HG03565 (cell line): ENCODE results near the gene EHD2.
"Not testable (repeated sequence)": the region's sequence is repeated elsewhere in the genome, so short reads cannot be mapped to it uniquely, and the experiment has no call there.

ENCODE experiments used
- ATAC-seq: cut with Tn5 transposase; IDR thresholded peaks from one replicate; pipeline ENCODE4 v1.9.1; 2021; ENCODE audit warnings: mild to moderate bottlenecking, moderate library complexity; ENCODE audit not compliant: unreplicated experiment

The EHD2 gene

DNA sequence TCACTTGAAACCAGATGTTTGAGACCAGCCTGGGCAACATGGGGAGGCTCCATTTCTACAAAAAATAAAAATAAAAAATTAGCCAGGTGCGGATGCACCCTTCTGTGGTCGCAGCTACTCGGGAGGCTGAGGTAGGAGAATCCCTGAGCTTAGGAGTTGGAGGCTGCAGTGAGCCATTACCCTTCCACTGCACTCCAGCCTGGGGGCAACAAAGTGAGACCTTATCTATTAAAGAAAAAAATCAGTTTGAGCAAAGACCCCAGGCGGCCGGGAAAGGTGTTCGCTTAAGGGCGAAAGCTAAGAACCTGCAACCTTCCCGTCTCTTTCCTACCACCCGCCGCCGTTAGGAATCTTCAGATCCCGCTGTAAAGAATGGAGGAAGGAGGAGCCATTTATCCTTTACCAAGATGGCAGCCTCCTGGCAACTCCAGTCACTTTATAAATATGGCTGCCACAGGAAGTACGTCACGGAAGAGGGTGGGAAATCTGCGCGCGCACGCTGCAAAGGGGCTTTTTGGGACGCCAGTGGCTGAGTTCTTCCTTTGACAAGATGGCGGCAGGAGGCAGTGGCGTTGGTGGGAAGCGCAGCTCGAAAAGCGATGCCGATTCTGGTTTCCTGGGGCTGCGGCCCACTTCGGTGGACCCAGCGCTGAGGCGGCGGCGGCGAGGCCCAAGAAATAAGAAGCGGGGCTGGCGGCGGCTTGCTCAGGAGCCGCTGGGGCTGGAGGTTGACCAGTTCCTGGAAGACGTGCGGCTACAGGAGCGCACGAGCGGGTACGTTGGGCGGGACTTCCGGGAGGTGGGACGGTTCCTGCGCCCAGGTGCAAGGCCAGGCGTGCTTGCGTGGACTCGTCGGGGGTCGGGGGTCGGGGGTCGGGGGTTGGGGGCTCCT is 32.0 kb downstream of the EHD2 start, which contains the start of gene NOP53:
TSS of gene NOP53 (plus strand) at position 537 of the 892 bp plus-strand sequence. CDS start at position 551, 14 bp downstream.
- ATAC-seq: peak; percentile 55

DNA sequence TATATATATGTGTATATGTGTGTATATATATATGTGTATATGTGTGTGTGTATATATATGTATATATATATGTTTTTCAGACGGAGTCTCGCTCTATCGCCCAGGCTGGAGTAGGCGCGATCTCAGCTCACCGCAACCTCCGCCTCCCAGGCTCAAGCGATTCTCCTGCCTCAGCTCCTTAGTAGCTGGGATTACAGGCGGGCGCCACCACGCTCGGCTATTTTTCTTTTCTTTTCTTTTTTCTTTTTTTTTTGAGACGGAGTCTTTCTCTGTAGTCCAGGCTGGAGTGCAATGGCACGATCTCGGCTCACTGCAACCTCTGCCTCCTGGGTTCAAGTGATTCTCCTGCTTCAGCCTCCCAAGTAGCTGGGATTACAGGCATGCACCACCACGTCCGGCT is 32.9 kb downstream of the EHD2 start:
- ATAC-seq: not testable (repeated sequence)

DNA sequence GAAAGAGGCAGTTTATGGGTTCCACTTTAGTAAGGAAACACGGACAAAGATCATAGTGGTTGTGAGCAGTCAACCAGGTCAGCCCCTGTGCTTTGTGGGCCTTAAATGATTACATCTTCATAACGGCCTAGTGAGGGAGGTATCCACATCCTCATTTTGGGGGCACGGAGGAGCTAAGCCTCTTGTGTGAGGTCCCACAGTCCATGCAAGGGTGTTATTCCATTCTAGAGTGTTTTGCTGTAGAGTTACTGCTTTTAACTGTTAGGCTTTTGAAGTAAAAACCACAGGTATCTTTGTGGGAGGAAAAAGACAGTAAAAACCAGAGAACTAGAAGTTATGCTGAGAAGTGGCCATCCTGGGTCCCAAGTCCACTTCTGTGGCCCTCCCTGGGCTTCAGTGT is 36.1 kb downstream of the EHD2 start:
- ATAC-seq: no peak

DNA sequence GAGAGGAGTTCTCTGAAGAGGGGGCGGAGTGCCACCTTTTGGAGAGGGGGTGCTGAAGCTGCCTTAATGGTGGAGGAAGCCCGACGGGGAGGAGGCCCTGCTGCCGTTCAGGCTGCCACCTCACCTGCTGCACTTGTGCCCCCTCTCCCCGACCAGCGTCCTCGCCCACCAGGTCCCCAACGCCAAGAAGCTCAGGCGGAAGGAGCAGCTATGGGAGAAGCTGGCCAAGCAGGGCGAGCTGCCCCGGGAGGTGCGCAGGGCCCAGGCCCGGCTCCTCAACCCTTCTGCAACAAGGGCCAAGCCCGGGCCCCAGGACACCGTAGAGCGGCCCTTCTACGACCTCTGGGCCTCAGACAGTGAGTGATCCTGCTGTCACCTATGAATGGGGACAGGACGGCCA is 37.5 kb downstream of the EHD2 start:
- ATAC-seq: no peak

DNA sequence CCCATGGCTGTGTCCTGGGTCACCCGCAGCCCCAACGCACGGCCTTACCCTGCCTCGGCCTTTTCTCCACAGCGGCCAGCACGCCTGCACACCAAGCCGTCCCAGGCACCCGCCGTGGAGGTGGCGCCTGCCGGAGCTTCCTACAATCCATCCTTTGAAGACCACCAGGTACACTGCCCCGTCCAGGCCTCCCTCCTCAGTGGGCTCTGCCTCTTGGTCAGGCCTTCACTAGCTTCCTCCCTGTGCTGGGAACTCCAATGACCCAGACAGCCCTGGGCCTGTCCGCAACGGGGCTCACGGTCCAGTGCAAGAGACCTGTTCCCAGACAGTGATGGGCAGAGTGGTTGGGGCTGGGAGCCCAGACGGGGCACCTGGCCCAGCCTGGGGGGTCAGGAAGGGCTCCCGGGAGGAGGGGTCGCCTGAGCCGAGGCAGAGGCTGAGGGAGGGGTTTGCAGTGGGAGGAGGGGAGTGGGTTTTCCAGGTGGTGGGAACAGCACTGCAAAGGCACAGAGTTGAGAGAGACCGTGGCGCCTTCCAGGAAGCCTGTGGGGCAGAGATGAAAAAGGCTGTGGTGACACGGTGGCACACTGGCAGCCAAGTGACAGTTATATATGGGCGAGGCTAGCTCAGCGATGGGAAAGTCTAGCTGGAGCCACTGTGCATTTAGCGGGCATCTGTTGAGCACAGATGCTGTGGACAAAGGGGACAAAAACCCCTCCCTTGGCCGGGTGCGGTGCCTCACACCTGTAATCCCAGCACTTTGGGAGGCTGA is 39.4 kb downstream of the EHD2 start:
- ATAC-seq: no peak

DNA sequence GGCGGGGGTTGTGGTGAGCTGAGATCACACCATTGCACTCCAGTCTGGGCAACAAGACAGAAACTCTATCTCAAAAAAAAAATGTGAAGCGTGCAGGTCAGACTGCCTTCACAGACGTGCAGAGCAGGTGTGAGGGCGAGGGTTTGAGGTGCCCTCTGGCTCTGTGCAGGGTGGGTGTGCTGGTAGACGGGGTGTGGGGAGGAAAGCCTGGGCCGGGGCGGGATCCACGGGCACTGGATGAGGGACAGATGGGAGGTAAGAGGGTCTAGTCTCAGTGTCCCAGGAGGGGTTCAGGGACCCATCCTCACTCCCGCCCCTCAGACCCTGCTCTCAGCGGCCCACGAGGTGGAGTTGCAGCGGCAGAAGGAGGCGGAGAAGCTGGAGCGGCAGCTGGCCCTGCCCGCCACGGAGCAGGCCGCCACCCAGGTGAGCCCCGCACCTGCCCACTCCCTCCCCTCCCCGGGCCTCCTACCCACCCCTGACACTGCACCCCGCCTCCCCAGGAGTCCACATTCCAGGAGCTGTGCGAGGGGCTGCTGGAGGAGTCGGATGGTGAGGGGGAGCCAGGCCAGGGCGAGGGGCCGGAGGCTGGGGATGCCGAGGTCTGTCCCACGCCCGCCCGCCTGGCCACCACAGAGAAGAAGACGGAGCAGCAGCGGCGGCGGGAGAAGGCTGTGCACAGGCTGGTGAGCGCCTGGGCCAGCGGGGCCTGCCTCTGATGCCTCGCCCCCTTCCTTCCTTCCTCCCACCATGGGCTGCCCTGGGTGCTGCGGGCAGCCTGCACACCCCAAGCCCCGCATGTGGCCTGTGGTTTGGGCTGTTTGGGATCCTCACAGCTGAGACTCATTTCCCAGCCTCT is 41.2 kb downstream of the EHD2 start:
- ATAC-seq: no peak

DNA sequence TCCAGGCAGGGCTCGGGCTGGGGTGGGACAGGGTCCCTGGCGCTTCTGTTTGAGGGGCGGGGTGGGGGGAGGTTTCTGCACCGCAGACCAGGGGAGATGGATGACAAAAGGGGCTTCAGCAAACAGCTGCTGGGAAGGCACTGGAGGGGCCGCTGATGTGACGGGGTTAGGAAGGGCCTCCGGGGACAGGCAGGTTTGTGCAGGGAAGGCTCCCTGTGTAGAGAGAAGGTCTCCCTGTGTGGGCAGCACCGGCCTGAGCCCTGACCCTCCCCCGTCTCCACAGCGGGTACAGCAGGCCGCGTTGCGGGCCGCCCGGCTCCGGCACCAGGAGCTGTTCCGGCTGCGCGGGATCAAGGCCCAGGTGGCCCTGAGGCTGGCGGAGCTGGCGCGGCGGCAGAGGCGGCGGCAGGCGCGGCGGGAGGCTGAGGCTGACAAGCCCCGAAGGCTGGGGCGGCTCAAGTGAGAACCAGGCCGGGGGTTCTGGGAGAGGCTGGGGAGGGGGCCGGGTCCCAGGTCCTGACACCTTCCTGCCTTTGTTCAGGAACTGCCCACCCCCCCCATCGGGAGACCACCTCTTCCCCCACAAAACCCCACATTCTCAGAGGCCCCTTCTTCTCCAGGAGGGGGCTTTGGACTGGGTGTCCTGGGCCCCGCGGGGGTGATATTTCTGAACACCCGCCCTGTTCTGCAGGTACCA is 42.0 kb downstream of the EHD2 start:
- no peak for ATAC-seq

DNA sequence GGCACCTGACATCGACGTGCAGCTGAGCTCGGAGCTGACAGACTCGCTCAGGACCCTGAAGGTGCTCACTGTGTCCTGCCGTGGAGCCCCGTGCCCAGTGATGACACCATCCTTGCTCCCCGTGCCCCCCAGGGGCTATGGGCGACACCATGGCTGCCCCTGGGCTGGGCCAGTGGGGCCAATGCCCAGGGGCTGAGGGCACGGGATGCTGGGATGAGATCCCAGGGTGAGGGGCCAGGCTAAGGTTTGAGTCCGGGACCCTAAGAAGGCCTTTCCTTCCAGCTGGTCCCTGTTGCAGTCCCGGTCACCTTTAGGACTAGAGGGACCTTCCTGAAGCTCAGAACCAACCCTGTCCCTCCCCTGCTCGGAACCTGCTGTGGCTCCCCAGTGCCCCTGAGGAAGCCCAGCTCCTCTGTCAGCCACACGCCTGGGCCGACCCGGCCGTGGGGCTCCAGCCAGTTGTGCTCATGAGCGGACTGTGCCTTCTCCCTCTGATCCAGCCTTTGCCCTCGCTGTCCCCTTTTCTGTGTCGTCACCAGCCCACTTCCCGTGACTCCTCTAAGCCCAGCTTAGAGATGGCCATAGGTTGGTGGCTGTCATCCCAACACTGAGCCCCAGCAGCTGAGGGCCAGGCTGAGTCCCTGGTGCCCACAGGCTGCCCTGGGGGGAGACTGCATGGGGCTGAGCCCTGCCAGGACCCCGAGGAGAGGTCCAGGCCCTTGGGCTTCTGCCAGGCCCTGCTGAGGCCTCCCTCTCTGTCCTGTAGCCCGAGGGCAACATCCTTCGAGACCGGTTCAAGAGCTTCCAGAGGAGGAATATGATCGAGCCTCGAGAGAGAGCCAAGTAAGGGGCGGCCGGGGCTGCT is 42.8 kb downstream of the EHD2 start:
- ATAC-seq: no peak

DNA sequence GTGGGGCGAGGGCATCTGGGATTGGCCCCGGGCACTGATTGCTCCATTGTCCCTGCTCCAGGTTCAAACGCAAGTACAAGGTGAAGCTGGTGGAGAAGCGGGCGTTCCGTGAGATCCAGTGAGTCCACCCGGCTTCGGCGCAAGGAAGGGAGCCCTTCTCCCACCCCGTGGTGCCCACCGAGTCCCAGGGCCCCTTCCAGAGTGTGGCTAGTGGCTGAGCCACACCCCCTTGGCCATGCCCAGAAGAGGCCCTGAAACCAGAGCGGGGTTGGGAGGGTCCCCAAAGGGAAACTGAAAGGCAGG is 43.4 kb downstream of the EHD2 start:
- ATAC-seq: no peak

DNA sequence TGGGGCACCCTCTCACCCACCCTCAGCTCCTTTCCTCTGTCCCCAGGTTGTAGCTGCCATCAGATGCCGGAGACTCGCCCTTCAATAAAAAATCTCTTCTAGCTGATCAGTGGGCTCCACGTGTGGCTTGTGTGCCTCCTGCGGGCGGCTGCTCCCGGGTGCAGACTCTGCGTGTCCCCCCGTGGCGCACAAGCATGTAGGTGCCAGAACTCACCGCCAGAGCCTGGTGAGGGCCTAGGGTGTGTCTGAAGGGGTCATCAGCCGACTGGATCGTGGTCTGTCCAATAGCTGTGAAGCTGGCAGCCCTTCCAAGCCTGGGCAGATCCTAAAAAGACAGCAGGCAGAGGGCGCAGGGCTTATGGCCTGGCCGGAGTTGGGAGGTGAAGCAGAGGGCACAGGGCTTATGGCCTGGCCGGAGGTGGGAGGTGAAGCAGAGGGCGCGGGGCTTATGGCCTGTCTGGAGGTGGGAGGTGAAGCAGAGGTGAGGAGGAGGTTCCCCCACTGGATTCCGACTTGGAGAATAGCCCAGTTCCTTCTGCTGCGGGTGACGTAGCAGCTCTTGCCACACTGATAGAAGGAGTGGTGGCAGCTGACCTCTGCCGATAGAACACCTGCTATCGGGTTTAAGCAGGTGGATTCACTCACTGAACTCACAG is 43.9 kb downstream of the EHD2 start:
- no peak for ATAC-seq

DNA sequence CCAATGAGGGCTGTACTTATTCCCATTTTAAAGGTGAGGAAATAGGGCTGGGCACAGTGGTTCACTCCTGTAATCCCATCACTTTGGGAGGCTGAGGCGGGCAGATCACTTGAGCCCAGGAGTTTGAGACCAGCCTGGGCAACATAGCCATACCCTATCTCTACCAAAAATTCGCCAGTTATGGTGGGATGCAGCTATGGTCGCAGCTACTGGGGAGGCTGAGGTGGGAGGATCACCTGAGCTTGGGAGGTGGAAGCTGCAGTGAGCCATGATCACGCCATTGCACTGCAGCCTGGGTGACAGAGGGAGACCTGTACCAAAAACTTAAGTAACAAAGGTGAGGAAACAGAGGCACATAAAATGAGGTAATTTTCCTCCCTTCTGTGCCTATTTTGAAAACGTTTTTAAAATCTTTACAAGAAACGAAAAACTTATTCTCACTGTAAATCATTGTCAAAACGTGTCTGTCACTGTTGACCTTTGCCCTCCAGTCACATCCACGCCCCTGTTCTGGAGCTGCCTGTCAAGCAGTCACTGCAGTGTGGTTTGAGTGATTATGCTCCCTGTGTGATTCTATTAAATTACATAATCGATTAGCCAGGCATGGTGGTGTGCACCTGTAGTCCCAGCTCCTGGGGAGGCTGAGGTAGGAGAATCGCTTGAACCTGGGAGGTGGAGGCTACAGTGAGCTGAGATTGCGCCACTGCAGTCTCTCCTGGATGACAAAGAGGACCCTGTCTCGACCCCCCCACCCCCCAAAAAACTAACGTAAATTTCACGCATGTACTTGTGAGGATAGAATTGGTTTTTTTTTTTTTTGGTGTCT is 44.6 kb downstream of the EHD2 start:
- no peak for ATAC-seq

DNA sequence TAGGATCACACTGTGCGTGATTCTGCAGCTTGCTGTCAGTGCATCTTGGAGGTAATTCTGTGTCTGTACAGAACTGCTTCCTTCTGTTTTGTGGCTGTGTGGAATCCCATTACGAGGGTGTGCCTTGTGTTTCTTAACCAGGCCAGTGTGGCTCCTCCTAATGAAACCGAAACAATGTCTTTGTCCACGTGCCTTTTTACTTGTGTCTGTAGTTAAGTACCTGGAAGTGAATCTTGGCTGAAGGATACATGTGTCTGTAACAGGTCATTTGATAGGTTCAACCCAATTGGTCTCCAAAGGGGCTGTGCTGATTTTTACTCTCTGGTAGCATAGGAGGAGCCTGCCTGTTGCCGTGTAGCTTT is 45.2 kb downstream of the EHD2 start:
- ATAC-seq: no peak

DNA sequence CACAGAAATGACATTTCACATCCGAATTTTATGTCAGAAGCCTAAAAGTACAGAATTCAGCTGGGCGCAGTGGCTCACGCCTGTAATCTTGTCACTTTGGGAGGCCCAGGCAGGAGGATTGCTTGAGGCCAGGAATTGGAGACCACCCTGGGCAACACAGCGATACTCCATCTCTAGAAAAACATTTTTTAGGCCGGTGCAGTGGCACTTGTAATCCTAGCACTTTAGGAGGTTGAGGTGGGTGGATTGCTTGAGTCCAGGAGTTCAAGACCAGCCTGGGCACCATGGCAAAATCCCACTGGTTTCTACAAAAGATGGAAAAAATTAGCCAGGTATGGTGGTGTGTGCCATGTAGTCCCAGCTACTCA is 47.4 kb downstream of the EHD2 start:
- no peak for ATAC-seq

DNA sequence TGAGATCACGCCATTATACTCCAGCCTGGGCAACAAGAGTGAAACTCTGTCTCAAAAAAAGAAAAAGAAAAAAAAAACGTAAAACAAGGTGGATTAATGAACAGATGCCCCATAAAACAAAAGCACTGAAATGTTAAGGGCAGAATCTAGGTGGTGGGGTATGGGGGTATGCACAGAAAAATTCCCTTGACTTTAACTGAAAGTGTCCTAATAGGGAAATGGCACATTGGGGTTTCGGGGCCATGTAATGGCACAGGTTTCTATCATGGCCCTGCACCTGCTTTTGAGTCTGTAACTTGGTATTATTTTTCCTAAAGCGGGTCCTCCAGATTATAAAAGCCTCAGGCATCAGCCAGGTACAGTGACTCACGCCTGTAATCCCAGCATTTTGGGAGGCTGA is 48.3 kb downstream of the EHD2 start:
- no peak for ATAC-seq

DNA sequence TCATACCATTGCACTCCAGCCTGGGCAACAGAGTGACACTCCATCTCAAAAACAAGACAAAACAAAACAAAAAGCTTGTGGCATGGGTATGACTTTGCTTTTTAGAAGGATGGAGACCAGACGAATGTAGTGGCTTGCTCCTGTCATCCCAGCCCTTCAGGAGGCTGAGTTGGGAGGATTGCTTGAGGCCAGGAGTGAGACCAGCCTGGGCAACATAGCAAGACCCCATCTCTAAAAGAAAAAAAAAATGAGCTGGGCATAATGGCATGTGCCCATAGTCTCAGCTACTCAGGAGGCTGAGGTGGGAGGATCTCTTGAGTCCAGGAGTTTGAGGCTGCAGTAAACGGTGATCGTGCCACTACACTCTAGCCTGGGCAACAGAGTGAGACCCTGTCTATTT is 48.9 kb downstream of the EHD2 start:
- no peak for ATAC-seq

DNA sequence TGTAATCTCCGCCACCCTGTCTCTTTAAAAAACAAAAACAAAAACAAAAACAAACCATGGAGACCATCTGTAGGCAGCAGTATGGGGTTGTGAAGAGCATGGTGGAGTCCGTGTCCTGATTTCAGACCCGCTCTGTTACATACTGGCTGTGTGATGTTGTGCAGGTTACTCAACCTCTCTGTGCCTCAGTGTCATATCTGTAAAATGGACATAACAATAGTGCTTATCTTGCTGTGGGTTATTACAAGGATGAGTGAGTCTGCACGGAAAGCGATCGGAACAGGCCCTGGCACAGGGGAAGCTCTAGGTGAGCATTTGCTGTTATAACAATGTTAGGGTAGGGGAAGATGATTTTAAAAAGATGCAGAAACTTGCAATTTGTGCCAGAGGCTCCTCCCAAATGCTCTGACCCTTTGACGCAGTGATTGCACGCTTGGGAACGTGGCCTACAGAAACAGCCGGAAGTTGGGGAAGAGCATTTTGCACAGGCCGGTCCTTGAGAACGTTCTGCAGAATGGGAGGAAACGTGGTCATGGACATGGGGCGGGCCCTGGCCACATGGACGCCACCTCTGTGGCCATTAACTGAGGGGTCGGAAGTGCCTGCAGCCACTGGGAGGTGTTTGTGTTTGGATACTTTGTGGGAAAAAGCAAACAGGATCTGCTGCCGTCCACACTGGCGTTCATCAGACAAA is 49.5 kb downstream of the EHD2 start:
- ATAC-seq: no peak

DNA sequence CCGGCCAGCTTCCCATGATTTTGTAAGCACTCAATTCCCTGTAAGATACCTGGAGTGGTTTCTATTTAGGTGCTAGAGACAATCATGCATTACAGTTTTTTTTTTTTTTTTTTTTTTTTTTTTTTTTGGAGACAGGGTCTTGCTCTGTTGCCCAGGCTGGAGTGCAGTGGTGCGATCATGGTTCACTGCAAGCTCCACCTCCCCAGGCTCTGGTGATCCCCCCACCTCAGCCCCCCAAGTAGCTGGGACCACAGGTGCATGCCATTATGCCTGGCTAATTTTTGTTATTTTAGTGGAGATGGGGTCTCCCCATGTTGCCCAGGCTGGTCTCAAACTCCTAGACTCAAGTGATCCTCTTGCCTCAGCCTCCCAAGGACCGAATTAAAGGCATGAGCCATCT is 51.5 kb downstream of the EHD2 start:
- ATAC-seq: not testable (repeated sequence)
